Measurements from ENCODE around the gene MVB12B.

The MVB12B gene

DNA sequence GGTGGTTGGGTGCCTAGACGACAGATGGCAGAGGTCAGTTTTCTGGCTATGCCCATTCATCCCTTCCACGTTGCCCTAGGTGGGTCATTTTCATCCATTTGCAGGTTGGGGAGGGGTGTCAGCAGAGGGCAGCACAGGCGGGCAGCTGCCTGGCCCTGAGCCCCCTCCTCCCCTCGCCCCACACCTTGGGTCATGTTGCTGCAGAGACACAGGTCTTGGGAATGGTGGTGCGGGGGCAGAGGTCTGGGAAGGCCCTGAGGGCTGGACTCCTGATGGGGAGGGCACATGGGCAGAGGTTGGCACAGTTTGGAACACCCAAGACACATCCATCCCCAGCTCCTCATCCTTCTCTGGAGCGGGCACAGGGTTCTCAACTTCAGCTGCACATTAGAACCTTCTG is 183.9 kb downstream of the MVB12B start:
- no peak for DNase-seq

DNA sequence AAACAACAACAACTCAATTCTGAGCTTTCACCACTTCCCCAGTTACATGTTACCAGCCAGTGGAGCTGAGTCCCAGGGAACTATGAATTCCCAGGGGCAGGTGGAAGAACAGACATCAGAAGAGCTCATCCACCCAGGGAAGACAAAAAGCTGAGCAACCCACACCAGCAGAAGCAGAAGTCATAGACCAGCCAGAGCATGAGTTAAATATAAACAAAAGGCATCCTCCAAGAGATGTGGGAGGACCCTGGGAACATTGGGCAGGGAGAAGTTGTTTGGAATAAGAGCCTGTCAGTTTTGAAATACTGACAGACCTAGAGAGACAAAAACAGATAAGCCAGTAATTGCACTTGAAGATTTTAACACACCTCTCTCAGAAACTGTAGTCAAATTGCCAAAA is 184.8 kb downstream of the MVB12B start:
- no peak for DNase-seq

DNA sequence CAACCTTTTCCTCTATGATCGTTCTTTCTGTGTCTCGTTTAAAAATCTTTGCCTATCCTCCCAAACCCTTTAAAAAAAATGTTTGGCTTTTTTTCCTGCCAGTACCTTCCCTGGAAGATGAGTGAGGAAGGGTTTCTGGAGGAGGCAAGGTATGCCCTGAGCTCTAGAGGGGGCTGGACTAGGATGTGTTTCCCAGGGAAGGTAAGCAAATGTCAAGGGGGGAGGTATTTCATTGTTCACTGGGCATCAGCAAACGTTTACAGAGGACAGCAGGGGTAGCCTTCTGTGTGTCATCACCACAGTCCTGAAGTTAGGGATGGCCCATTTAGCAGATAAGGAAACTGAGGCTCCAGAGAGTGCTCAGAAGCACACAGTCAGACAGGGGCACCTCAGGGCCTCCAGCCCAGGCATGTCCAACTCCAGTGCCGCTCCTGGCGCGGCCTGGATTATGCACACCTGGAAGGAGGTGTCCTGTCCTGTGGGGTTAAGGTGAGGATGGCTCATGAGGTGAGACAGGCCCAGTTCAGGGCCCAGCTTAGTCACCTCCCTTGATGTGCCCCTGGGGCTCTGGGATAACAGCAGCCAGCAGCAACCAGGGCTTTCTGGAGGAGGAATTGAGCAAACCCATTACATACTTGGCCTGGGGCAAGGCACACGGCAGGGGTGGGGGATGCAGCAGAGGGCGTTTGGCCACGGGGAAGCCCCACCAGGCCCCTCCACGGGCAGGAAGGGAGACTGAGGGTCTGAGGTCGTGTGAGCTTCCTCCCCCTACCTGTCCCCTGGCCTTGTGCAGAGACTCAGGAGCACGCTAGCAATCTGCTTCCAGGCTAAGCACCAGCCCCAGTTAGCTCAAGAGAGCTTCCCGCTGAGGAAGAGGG is 186.8 kb downstream of the MVB12B start:
- DNase-seq = no peak

DNA sequence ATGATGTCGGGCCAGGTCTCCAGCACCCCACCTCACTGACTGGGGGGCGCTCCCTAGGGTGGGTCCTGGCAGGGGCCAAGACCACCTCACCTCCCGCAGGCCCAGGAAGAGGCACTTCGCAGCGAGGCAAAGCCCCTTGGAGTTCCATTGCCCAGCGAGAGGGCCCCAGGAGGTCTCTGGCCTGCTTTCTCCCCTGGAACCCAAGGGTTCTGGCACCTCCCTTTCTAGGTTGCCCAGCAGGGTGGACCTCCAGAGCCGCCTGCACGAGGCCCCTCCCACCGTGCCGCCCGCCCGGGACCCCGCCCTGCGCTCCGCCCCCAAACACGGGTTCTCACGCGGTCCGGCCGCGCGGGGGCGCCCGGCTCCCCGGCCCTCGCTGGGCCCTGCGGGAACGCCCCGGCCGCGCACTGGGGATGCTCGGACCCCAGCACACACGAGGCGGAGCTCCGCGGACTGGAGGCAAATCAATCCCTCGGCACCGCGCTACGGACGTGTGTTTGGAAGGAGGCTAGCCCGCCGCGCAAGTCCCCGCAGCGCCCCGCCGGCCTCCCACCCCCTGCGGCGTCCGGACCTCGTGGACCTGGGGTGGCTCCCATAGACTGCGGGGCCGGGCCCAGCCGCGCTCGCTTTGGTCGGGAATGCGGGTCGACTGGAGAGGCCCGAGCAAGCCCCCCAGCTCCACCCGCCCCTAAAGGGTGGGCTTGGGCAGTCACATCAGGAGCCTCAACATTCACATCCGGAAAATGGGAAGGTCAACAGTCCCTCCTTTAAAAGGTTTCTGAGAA is 187.6 kb downstream of the MVB12B start:
- peak; percentile 66 to 74 for DNase-seq

DNA sequence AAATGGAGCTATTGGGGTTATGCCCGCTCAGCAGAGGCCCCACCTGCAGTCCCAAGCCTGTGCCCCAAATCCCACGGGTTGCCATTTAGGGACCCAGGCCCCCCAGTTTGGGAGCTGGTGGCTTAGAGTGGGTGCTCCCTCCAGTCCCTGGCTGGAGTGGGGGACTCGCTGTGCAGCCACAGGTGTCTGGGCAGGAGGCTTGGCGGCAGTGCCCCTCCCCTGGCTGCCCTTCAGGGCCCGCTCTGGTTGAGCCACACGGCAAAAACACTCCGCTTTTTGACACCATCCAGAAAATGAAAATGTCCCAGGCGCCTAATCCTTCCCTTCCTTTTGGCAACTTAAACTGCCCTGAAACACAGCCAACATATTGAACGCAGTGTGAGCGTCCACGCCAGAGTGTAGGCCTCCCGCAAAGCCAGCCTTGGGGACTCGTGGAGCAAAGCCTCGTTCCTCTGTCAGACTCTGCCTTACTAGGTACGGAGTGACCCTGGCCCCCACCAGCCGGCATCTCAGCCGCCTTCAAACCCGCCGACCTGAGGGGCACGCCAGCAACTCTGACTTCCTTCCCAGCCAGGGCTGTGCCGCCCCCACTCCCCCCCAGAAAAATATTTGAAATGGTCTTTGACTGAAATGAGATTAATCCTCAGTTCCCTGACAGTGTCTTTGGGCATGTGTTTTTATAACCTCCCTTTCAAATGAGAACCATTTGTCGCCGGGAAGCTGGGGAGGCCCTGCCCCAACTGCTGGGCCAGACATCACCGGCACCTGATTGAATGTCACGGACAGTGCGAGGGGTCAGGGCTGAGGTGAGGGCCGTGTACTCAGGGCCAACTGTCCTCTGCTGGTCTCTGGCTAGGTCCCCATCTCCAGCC is 188.6 kb downstream of the MVB12B start:
- DNase-seq = no peak

DNA sequence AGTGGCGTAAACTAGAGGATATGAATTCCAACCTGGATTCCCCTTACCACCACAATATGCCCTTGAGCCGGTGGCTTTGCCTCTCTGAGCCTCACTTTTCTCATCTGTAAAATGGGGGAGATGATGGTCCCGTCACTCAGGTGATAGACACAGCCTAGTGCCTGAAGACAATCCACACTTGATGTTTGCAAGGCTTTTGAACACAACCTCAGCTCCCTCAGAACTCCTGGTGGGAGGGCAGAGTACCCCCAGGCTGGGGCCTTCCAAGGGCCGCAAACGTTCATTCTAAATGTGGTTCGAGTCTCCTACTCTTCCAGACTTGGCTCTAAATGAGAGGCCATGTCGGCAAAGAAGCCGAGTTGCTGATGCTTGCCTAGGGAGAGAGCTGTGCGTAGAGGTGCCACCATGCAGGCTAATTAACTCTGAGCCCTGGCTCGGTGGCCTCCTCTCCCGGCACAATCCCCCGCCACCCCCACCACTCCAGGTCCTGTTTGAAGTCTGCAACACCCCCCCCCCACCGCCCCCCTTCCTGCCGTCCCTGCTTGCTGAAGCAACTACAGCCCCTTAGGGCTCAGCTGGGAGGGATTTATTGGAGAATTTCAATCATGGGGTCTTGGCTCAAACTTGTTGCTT is 189.4 kb downstream of the MVB12B start:
- DNase-seq = no peak

DNA sequence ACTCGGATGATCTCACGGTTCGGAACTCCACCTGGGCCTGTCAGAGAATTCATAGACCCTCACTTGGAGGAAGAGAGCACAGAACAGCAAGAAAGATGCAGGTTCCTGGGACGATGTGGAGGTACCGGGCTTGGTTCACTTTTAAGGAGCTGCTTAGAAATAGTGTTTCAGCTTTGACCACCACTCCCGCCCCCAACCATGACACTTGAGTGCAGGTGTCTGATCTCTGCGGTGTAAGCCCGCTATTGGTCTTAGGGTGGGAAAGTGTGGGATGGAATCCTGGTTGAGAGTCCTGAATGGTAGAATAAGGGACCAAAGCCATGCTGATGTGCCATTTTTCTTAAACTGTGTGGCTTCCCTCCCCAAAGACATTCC is 189.9 kb downstream of the MVB12B start:
- no peak for DNase-seq

DNA sequence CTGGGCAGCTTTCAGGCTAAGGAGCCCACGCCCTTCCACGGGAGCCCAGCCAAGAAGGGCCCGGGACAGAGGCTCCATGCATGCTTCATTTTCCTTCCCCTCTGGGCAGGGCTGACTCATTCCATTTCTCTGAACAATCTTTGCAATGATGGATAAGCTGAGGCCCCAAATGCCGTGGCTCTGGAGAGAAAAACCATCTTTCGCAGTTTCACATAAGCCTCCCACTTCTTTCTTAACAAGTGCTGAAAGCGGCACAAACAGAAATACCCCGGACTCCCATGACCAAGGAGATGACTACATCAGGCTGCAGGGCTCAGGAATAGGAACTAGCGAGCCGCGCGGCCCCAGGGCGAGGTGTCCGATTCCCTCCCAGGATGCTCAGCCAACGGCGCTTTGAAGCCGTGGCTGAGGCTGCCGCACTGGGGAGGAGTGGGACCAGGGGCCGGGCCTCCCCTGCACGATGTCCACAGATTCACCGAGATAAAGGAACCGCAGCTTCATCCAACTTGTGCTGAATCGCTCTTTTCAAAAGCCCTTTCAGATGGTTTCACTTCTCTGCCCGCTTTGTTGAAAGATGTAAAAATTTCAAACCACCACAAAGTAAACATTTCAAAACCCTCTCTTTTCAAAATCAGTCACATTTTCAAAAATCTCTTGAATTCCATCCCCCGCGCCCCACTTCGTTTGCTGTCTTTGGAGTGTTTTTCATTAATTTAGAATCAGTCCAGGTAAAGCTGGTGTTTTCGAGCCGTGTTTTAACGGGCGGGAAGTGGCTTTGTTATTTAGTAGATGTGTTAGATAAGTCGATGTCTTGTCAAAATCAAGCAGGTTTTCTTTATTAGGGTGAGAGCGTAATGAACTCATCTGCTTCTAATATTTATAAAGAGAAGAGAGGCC is 190.6 kb downstream of the MVB12B start:
- DNase-seq = peak; percentile 53 to 56

DNA sequence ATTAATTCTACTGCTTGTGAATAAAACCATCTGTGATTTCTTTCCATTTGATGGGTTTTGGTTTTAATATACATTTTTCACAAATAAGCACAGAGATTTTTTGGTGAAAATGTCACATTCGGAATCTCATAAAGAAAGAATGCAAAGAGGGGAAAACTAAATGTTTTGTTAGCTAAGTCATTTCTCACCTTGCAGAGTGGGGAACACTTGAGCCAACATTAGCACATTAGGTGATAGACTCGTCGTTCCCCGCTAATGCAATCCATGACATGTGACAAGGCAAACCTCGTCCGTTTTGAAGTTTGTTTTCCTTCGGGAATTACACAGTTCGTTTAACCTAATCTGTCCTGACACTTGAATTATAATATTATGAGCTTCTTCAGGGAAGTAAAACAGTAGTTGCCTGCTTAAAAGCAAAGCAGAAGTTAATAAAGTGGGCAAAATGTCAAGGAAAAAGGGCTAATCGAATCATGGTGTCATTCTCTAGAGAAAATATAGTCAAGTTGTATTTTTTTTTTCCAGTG is 191.3 kb downstream of the MVB12B start:
- no peak for DNase-seq

DNA sequence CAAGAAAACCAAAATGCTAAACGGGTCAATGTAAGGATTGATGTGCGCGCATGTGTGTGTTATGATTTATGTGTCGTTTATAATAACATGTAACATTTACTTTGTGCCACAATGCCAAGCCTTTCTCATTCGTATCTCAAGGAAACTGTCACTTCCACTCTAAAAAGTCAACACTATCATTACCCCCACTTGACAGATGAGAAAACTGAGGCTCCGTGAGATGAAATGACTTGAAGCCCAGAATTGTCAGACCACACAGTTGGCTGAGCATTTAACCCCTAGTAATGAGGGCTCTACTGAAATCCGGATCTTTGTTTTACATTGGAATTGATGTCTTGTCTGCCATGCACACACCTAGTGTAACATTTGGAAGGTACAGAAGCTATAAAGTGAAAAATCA is 192.1 kb downstream of the MVB12B start:
- DNase-seq = no peak

DNA sequence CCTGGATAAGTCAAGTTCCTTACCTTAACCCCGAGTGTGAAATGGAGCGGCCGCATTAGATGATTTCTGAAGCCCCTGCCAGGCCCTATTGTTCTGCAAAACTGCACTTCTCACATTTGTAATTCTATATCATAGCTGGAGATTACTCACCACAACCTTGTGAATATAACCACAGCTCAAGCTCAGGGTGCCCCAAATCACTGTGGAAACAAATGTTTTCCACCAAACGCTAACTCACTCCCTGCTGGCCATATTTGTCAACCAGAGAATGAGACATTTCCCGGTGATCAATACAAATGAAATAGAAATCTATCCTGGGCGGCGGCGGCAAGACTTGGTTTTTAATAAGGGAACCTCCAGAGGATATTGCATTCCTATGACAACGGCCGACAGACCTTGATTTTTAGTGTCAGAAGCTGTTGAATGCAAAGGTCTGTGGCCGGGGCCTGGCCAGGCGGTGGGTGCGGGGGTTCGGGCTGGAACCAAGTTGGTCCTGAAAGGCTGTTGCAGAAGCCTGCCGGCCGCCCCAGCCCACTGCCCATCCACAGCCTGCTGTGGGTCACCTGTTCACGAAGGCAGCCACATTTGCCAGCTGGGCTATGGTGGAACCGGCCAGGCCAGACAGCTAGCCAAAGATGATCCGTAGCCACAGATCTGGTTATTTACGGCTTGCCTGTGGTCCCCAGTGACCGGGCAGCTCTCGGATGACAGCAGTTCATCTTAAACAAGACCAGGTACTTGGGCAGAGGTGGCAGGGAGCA is 193.2 kb downstream of the MVB12B start:
- no peak for DNase-seq

DNA sequence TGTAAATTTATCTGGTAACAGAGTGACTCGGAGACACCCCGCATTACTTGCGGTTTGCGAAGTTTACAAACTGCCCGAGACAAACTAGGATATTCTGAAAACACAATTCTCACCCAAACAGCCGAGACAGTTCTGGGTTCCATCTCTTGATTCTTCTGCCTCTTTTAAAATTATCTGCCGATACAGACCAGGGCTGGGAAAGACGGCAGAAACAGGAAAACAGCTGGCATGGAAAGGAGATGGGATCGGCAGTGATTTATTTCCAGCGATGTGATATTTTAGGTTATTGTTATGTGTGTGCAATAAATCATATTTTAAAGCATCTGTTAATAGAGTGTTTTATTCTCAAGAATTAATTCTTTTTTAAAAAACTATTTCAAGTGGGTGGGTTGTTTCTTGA is 193.8 kb downstream of the MVB12B start:
- no peak for DNase-seq

DNA sequence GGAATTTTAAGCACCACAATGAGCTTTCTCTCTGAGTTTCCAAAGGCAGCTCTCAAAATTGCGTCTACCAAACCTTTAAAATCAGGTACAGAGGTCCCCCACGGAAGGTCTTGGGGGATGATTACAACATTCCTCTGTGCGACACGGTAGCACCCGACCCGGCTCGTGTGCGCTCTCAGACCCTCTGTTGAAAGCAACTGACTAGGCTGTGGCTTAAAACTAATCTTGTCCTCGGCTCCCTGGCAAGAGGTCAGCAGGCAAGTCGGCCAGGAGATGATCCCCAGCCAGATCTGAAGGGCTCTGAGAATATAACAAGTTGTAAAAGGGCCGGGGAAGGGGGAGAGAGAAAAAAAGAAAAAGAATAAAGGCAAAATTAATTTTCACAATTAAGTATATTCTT is 194.5 kb downstream of the MVB12B start:
- DNase-seq = no peak

DNA sequence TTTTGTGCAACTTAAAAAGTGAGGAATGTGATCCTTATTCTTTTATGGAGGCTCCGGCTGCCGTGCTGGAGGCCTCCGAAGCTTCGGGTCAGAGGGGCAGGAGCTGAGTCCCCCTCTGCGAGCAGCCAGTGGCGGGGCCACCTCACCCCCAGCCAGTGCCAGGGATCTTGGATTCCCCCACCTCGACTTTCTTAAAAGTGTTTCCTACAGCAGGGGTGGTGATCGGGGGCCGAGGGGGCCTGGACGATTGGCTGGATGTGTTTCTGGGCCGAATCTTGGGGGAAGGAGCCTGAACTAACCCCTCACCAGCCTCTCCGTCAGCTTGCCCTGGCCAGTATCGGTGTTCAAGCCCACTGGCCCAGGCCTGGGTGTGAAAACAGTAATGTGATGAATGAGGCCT is 194.9 kb downstream of the MVB12B start:
- no peak for DNase-seq

DNA sequence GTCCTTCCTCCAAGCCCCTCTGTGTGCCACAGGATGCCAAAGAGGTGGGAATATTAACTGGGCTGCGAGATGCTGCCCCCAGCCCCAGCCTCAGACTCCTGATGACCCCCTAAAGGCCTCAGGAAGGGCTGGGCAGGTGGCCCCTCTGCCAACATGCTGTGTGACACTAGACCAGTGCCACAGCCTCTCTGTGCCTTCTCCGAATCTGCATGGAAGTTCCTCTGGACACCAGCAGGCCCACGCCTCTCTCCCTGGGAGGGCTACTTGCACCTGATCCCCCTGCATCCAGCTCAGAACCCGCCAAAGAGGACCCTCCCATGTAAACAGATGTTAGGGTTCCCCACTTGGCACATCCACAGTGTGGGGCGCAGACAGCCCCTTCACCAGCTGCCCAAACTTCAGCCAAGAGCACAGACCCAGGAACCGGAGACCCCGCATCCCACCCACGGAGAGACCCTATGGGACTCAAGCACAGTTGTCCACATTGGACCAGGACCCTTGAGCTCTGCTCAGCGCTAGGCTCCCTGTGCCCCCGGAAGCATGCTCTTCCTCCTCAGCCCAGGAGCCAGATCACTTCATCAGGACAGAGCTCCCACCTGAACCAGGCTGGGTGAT is 195.5 kb downstream of the MVB12B start:
- DNase-seq = no peak

DNA sequence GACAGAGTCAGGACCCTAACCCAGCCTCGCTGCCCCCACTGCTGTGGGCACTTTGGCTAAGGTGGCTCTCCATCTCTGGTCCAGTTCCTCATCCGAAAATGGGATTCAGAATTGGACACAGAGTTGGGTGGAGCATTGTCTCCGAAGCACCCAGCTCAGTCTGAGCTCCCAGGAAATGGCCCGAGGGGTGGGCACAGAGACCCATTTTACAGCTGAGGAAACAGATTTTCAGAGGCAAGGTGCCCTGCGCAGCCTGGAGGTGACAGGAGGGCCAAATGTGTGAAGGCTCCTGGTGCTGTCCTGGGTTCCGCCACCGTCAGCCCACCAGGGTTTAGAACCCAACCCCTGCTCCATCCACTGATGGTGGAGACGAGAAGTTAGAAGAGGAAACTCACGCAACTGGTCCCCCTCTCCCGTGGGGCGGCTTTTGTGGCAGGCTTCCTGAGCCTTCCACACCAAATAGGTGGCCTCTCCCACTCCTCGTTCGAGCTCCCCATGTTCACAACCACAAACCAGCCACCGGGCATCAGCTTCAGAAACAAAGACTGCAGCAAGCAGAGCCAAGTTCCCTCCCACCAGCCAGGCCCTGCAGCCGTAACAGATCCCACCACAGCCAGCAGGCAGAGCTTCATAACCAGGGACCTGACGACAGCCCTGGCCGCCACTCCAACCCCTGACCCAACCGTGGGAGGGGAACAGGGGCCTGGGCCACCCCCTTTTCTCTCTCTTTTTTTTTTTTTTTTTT is 196.2 kb downstream of the MVB12B start:
- no peak for DNase-seq

DNA sequence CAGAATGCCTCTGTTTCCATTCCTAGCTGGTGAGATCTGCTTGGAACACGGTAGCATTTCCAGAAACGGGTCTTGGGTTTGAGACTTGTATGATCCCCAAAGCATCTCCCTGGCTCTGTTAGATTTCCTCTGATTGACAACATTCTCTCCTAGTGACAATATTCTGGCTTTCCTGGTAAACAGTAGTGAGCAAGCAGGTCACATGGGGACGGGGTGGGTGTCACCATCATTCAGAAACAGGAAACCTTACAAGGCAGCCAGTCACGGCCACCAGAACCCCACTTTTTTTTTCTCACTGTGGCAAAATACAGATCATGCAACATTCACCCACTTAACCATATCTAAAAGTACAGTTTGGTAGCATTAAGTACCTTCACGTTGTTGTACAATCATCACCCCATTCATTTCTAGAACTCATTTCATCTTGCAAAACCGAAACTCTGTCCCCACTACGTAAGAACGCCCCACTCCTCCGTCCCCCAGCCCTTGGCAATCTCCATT is 197.0 kb downstream of the MVB12B start:
- DNase-seq = peak; percentile 33 to 54

DNA sequence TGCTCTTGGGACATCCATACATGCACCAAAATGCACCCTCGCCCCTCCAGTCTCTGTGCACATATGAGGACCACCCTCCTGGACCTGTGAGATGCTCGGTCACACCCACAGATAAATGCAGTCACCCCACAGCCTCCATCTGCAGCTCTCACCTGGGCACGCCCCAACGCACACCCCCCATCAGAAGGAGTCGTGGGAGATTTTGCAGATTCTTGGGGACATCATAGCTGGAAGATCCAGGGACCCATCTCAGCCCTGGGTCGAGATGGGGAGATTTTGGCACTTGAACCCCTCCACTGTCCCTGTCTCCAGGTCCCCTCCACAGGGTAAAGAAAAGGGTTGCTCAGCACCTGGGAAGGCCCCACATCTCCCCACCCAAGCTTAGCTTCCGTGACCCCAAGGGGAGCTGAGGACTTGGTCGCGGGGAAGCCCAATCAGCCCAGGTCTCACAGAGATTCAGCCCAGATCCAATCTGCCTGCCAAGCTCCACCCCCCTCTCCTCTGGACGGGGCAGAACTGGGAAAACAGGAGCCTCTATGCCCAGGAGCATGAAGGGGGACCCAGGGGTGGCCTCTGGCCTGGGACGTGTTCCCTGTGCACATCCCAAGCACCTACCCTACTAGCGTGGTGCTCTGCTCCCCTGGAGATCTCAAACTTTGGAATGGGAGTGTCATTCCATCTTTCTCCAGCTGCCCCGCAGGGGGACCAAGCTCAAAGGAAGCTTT is 197.9 kb downstream of the MVB12B start:
- DNase-seq = no peak

Data from stimulated activated CD4-positive, alpha-beta T cell treated with anti-CD3 and anti-CD28 coated beads, Interleukin-2, amount 100 ng/mL, for 24 hours (primary cell).